ENCODE results near the gene HES3.

Gene HES3

DNA sequence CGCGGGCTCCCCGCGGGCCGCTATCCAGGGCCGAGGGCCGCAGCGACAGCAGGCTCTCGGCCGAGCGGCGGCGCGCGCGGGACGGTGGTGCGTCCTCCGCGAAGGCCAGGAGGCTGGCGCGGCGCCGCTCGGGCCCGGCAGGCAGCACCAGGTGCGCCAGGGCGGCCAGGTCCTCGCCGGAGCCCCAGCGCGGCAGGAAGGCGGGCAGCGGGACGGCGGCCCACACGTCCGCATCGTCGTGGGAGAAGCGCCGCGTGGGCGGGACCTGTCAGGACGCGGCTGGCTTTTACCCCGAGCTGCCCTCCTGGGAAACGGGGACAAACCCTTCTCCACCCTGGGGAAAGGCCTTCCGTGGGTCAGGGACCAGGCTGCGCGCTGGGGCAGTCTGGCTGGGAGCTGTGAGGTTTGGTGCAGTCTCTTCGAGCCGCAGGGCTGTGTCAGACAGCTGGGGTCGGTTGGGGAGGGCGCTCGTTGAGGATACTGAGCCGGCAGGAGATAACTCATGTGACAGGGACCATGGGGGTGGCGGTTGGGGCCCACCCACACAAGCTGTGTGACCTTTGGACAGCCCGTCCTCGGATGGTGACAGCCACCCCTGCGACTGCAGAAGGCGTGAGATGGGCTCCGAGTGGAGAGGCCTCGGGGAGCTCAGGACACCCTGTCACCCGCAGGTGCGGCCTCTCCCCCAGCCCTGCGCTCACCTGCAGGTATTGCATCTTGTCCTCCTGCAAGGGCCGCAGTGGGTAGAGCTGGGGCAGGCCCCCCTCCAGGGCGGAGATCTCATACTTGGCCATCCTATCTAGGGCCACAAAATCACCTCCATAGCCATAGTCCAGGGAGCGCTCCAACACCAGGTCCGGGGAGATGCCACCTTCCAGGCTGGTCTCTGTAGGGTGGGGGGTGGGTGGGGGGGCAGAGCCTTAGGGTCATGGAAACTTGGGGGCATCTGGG lies 6.0 kb downstream of the HES3 start:
- peaks cover 10% of the 10 kb centered on the region for H3K27me3 ChIP-seq (ENCODE audit: control insufficient read depth, insufficient read depth, low read length)
- no peak overlapping the region for H3K9ac ChIP-seq

DNA sequence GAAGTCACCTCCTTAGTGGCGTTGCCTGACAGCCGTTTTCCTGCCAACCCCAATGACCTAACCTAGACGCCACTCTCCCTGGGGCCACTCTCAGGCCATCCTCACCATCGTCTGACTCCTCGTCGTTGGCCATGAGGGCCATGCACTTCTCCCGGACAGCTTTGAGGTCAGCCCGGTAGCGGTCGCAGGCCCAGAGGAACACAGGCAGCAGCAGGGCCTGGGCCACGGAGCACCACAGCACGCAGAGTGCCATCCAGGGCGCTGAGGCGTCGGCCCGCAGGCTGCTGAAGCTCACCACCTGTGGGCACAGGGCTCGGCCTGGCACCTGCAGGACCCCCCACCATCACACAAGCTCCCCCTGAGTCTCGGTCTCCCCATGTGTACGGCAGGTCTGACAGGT lies 7.3 kb downstream of the HES3 start:
- H3K27me3 ChIP-seq (ENCODE audit: control insufficient read depth, insufficient read depth, low read length), result peaks cover 6% of the 10 kb centered on the region
- no peak overlapping the region for H3K27ac ChIP-seq
- H3K9ac ChIP-seq, result no peak overlapping the region
- no peaks in the 10 kb centered on the region for H3K36me3 ChIP-seq (ENCODE audit: control insufficient read depth, insufficient read depth, low read length)
- no peaks in the 10 kb centered on the region for H3K4me1 ChIP-seq
- H3K4me3 ChIP-seq (ENCODE audit: low read depth, low read length), result no peak overlapping the region
- no peaks in the 10 kb centered on the region for H3K9me3 ChIP-seq (ENCODE audit: control insufficient read depth, low read length)
- H3K79me2 ChIP-seq, result no peaks in the 10 kb centered on the region
- TF ChIP-seq, protein P1, sequence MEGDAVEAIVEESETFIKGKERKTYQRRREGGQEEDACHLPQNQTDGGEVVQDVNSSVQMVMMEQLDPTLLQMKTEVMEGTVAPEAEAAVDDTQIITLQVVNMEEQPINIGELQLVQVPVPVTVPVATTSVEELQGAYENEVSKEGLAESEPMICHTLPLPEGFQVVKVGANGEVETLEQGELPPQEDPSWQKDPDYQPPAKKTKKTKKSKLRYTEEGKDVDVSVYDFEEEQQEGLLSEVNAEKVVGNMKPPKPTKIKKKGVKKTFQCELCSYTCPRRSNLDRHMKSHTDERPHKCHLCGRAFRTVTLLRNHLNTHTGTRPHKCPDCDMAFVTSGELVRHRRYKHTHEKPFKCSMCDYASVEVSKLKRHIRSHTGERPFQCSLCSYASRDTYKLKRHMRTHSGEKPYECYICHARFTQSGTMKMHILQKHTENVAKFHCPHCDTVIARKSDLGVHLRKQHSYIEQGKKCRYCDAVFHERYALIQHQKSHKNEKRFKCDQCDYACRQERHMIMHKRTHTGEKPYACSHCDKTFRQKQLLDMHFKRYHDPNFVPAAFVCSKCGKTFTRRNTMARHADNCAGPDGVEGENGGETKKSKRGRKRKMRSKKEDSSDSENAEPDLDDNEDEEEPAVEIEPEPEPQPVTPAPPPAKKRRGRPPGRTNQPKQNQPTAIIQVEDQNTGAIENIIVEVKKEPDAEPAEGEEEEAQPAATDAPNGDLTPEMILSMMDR (IDR thresholded peaks at IDR 0.05), result no peak
- H3K4me2 ChIP-seq (ENCODE audit: low read length), result no peak overlapping the region
- no peak overlapping the region for H2AFZ ChIP-seq

More for the DNA sequence above, 6.0 kb downstream of the HES3 start:
- Histone ChIP-seq H3K4me3 (ENCODE audit: low read depth, low read length) (no peak overlapping the region), H2AFZ (no peak overlapping the region), H3K79me2 (no peaks in the 10 kb centered on the region), H3K4me1 (no peaks in the 10 kb centered on the region), H3K27ac (no peak overlapping the region), H3K4me2 (ENCODE audit: low read length) (no peak overlapping the region), H3K9me3 (ENCODE audit: control insufficient read depth, low read length) (no peaks in the 10 kb centered on the region), H3K36me3 (ENCODE audit: control insufficient read depth, insufficient read depth, low read length) (no peaks in the 10 kb centered on the region)
- TF ChIP-seq, protein P1 (IDR thresholded peaks at IDR 0.05), result no peak

DNA sequence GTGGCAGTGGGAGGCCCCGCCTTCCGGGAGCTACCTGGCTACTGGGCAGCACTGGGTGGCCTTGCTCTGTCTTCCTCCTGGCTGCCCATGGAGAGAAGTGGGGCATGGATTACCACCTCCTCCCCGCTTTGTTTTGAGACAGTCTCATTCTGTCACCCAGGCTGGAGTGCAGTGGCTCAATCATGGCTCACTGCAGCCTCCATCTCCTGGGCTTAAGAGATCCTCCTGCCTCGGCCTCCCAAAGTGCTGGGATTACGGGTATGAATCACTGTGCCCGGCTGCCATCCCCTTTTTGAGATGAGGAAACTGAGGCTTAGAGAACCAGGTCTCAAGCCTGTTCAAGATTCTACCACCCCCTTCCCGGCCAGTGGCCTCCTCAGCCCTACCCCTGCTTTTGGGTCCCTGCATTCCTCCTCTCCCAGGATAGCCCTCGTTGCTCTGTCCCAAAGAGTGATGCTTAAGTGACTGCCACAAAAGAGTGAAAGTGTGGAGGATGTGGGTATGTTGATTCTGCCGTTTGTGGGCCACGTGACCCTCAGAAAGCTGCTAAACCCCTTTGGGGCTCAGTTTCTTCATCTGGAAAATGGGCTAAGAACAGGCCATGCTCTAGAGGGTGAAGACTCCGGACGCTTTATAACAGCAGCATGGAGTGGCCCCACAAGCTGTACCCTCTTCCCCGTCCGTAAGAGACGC lies 7.8 kb downstream of the HES3 start:
- Histone ChIP-seq H3K4me2 (ENCODE audit: low read length) (no peak overlapping the region), H2AFZ (no peak overlapping the region), H3K79me2 (no peaks in the 10 kb centered on the region), H3K4me3 (ENCODE audit: low read depth, low read length) (no peak overlapping the region), H3K27ac (no peak overlapping the region), H3K9me3 (ENCODE audit: control insufficient read depth, low read length) (no peaks in the 10 kb centered on the region), H3K9ac (no peak overlapping the region), H3K4me1 (no peaks in the 10 kb centered on the region), H3K36me3 (ENCODE audit: control insufficient read depth, insufficient read depth, low read length) (no peaks in the 10 kb centered on the region), H3K27me3 (ENCODE audit: control insufficient read depth, insufficient read depth, low read length) (peaks cover 1% of the 10 kb centered on the region)
- TF ChIP-seq, protein P1 (IDR thresholded peaks at IDR 0.05), result no peak

DNA sequence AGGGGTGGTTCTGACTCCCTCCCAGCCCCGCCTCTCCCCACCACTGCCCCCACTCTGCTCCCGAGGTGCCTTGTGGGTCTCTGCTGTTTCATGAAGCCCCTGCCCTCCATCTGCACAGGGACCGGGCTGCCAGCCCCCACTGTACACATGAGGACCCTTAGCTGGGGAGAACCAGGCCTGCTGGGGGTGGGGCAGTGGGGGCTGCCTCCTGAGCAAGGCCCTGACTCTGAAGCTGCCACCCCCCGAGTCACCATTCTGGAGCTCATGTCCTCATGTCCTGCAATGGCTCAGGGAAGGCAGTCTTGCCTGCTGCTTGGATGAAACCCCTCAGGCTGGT lies 8.4 kb downstream of the HES3 start:
- Histone ChIP-seq H3K4me3 (ENCODE audit: low read depth, low read length) (no peak overlapping the region), H3K36me3 (ENCODE audit: control insufficient read depth, insufficient read depth, low read length) (no peaks in the 10 kb centered on the region), H2AFZ (no peak overlapping the region), H3K4me1 (no peaks in the 10 kb centered on the region), H3K27ac (no peak overlapping the region), H3K9me3 (ENCODE audit: control insufficient read depth, low read length) (no peaks in the 10 kb centered on the region), H3K79me2 (no peaks in the 10 kb centered on the region), H3K4me2 (ENCODE audit: low read length) (no peak overlapping the region), H3K9ac (no peak overlapping the region), H3K27me3 (ENCODE audit: control insufficient read depth, insufficient read depth, low read length) (no peaks in the 10 kb centered on the region)
- TF ChIP-seq, protein P1 (IDR thresholded peaks at IDR 0.05), result no peak

Measured in parathyroid adenoma (tissue), 2 donors.